Activated naive CD4-positive, alpha-beta T cell treated with Interleukin-2 at 50 U/mL for 16 hours (primary cell): ENCODE results near the gene HASPIN.

ENCODE experiments used
- DNase-seq: peaks from one replicate; pipeline ENCODE4 v3.0.0-alpha.2; 2020

HASPIN gene

GRCh38 chr17:3723556-3724377 is at the start of gene HASPIN:
Gene HASPIN, plus strand, starts transcription at chr17:3723903. Its CDS starts 33 bp downstream, at chr17:3723936.
- DNase-seq: peak; percentile 91

GRCh38 chr17:3675886-3676285 is 47.8 kb upstream of the HASPIN start:
- no peak for DNase-seq

- no peak for DNase-seq
Measured at GRCh38 chr17:3678095-3678820, 45.4 kb upstream of the HASPIN start.

- no peak for DNase-seq
Measured at GRCh38 chr17:3678821-3679530, 44.7 kb upstream of the HASPIN start.

GRCh38 chr17:3679531-3680126 is 44.1 kb upstream of the HASPIN start:
- DNase-seq: no peak

GRCh38 chr17:3681057-3681456 is 42.6 kb upstream of the HASPIN start:
- DNase-seq: no peak

- no peak for DNase-seq
Measured at GRCh38 chr17:3681565-3681964, 42.1 kb upstream of the HASPIN start.

GRCh38 chr17:3682033-3682432 is 41.7 kb upstream of the HASPIN start:
- DNase-seq: no peak

GRCh38 chr17:3683054-3683511 is 40.6 kb upstream of the HASPIN start:
- peak; percentile 64 for DNase-seq

GRCh38 chr17:3685174-3685573 is 38.5 kb upstream of the HASPIN start:
- DNase-seq: no peak

GRCh38 chr17:3688027-3688553 is 35.6 kb upstream of the HASPIN start:
- DNase-seq: no peak

- DNase-seq: no peak
Measured at GRCh38 chr17:3688852-3689261, 34.8 kb upstream of the HASPIN start.

- no peak for DNase-seq
Measured at GRCh38 chr17:3689262-3690093, 34.2 kb upstream of the HASPIN start.

GRCh38 chr17:3690094-3690715 is 33.5 kb upstream of the HASPIN start:
- no peak for DNase-seq

- DNase-seq: no peak
Measured at GRCh38 chr17:3691617-3692067, 32.1 kb upstream of the HASPIN start.

GRCh38 chr17:3692346-3692745 is 31.4 kb upstream of the HASPIN start:
- no peak for DNase-seq

GRCh38 chr17:3693141-3693540 is 30.6 kb upstream of the HASPIN start:
- DNase-seq: no peak

GRCh38 chr17:3693829-3694231 is 29.9 kb upstream of the HASPIN start:
- DNase-seq: peak; percentile 56

GRCh38 chr17:3695129-3695722 is 28.5 kb upstream of the HASPIN start:
- no peak for DNase-seq

GRCh38 chr17:3695723-3696411 is 27.8 kb upstream of the HASPIN start, which contains the start of gene P2RX5:
Gene P2RX5, minus strand, starts transcription at chr17:3696155. Its CDS starts 150 bp downstream, at chr17:3696005.
- DNase-seq: peak; percentile 31
